ENCODE measurements around the gene TSPAN31.

DNA sequence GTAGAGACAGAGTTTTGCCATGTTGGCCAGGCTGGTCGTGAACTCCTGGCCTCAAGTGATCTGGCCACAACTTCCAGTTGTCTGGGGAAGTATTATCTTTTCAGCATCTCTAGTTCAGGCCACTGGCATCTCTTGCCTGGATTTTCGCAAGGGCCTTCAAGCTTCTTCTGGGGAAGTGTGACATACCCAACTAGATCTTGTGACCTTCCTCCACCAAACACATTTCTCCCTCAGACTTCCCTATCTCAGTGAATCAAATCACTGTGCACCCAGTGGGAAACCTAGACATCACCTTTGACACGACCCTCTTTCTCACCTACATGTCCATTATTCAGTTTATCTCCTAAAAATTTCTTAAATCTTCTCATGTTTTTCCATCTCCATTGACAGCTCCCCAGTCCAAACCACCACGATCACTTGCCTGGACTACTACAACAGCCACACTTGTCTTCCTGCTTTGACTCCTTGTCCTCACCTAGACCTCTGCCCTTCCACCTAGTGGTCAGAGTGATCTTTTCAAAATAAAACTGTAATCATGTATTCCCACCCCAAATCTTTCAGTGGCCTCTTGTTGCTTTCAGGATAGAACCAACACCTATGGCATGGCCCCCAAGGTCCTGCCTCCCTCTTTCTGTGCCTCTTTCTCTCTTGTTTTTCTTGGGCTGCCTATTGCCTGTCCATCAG is 30.9 kb downstream of the TSPAN31 start:
- TF ChIP-seq GATA2 (IDR thresholded peaks at IDR 0.05; ENCODE audit: low read depth, low read length) (no peak), GATA3 (IDR thresholded peaks at IDR 0.05; ENCODE audit: low read depth, low read length) (no peak)
